ENCODE data around the gene PNPLA8.

DNA sequence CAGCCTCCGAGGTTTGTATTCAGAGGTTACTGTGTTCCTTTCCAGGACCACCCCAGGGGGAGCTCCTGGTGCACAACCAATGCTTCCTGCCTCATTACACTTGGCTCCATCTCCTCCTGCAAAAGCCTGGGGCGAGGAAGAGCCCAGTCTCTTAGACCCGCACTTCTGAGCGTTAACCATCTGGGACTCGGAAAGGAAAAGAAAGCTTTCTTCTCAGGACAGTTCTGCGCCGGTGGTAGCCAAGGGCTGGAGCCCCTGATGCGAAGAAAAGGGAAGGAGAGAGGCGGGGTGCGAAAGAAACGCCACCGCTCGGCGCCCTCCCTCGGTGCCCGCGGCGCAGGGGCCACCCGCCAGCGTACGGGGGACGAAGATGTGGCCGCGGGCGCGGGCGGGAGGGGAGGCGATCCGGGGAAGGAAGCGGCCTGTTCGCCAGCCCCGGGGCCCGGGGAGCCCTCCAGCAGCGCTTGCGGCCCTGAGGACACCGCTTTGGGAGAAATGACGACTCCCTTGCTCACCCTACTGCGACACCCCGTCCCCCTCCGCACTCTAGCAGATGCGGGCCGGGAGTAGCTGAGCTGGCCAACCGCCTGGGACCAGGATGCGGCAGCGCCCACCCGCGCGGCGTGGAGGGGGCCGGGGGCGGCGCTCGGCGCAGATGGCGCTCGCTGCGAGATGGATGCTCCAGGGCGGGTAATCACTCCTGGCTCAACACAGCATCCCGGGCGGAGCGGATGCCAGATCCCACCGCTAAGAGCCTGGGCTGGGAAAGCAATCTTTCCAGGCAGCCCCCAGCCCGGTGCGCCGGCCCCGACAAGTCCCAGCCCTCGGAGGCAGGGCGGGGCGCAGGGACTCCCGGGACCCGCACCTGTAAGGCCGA lies 71.0 kb downstream of the PNPLA8 start:
- TF ChIP-seq CTCF (IDR thresholded peaks at IDR 0.05) (no peak), POLR2A (IDR thresholded peaks at IDR 0.05) (no peak)

All from right lobe of liver (tissue), 4 donors.